ENCODE measurements around the gene WDHD1. TPM values are rescaled to one million over a fixed set of nuclear protein-coding genes. Genes with fewer than 3 reads are reported as not detected.
"Not testable (repeated sequence)": the region's sequence is repeated elsewhere in the genome, so short reads cannot be mapped to it uniquely, and the experiment has no call there.

Gene WDHD1
- polyA plus RNA-seq, 1 donor (not counting 4 experiments of a cell fraction or from before 2014, with no cell fraction given) = 13.0 TPM

GRCh38 chr14:54955143-54955542, 71.8 kb downstream of the WDHD1 start:
- no peaks in the 10 kb centered on the region for H3K9me1 ChIP-seq (ENCODE audit: control insufficient read depth, extremely low read depth, insufficient read depth, low read length)
- peaks cover 0 to 1% of the 10 kb centered on the region in 2 experiments for H3K36me3 ChIP-seq (ENCODE audit: control insufficient read depth in 2 of 2, extremely low read depth in 1 of 2, insufficient read depth in 2 of 2, low read length in 2 of 2)
- H3K27me3 ChIP-seq (ENCODE audit: control insufficient read depth, extremely low read depth, insufficient read depth, low read length) = no peaks in the 10 kb centered on the region
- dilution Hi-C loops (cut with MboI; ENCODE audit: extremely low pct_ligation_motif_present, low sequenced_read_pairs) = no loop called here
- no peaks in the 10 kb centered on the region for H3K79me2 ChIP-seq (ENCODE audit: control insufficient read depth, insufficient read depth, low read length)
- no peak overlapping the region for H3K4me3 ChIP-seq (ENCODE audit: control insufficient read depth in 2 of 3, extremely low read depth in 1 of 3, insufficient read depth in 2 of 3, low read depth in 1 of 3, low read length in 3 of 3)
- H3K27ac ChIP-seq (ENCODE audit: control insufficient read depth, insufficient read depth, low read length) = no peak overlapping the region
- no peaks in the 10 kb centered on the region for H3K4me1 ChIP-seq (ENCODE audit: control insufficient read depth, extremely low read depth, insufficient read depth, low read length)
- H3K9ac ChIP-seq (ENCODE audit: control insufficient read depth, extremely low read depth, insufficient read depth, low read length) = no peak overlapping the region
- FAIRE-seq = no peak
- H4K20me1 ChIP-seq (ENCODE audit: control insufficient read depth, extremely low read depth, insufficient read depth, low read length) = no peaks in the 10 kb centered on the region
- H2AFZ ChIP-seq (ENCODE audit: control insufficient read depth, low read length) = no peak overlapping the region
- TF ChIP-seq CTCF (optimal IDR thresholded peaks at IDR 0.05 in 1 of 3, IDR thresholded peaks at IDR 0.05 in 1 of 3, conservative IDR thresholded peaks at IDR 0.05 in 1 of 3; ENCODE audit: extremely low read depth in 1 of 3, insufficient read depth in 2 of 3, low read length in 3 of 3) (no peak), EZH2 (IDR thresholded peaks at IDR 0.05; ENCODE audit: low read length) (no peak)
- no peak for DNase-seq (ENCODE audit: low read depth, low spot score)
- no peaks in the 10 kb centered on the region for H3K9me3 ChIP-seq (ENCODE audit: control insufficient read depth, low read depth, low read length)
- no peak overlapping the region for H3K4me2 ChIP-seq (ENCODE audit: control insufficient read depth, extremely low read depth, insufficient read depth, low read depth, low read length)

GRCh38 chr14:54953609-54954008, 73.3 kb downstream of the WDHD1 start:
- H4K20me1 ChIP-seq (ENCODE audit: control insufficient read depth, extremely low read depth, insufficient read depth, low read length); H3K9me3 ChIP-seq (ENCODE audit: control insufficient read depth, low read depth, low read length); H3K27me3 ChIP-seq (ENCODE audit: control insufficient read depth, extremely low read depth, insufficient read depth, low read length); H3K79me2 ChIP-seq (ENCODE audit: control insufficient read depth, insufficient read depth, low read length); H3K4me3 ChIP-seq (ENCODE audit: control insufficient read depth in 2 of 3, extremely low read depth in 1 of 3, insufficient read depth in 2 of 3, low read depth in 1 of 3, low read length in 3 of 3); dilution Hi-C loops (cut with MboI; ENCODE audit: extremely low pct_ligation_motif_present, low sequenced_read_pairs); FAIRE-seq; H3K9me1 ChIP-seq (ENCODE audit: control insufficient read depth, extremely low read depth, insufficient read depth, low read length); H3K9ac ChIP-seq (ENCODE audit: control insufficient read depth, extremely low read depth, insufficient read depth, low read length); H3K4me2 ChIP-seq (ENCODE audit: control insufficient read depth, extremely low read depth, insufficient read depth, low read depth, low read length); H3K4me1 ChIP-seq (ENCODE audit: control insufficient read depth, extremely low read depth, insufficient read depth, low read length); H3K27ac ChIP-seq (ENCODE audit: control insufficient read depth, insufficient read depth, low read length); DNase-seq (ENCODE audit: low read depth, low spot score); H2AFZ ChIP-seq (ENCODE audit: control insufficient read depth, low read length); H3K36me3 ChIP-seq (ENCODE audit: control insufficient read depth in 2 of 2, extremely low read depth in 1 of 2, insufficient read depth in 2 of 2, low read length in 2 of 2): not testable (repeated sequence)

- H3K4me1 ChIP-seq (ENCODE audit: control insufficient read depth, extremely low read depth, insufficient read depth, low read length); H3K27me3 ChIP-seq (ENCODE audit: control insufficient read depth, extremely low read depth, insufficient read depth, low read length); H2AFZ ChIP-seq (ENCODE audit: control insufficient read depth, low read length); H3K27ac ChIP-seq (ENCODE audit: control insufficient read depth, insufficient read depth, low read length); FAIRE-seq; H3K9ac ChIP-seq (ENCODE audit: control insufficient read depth, extremely low read depth, insufficient read depth, low read length); dilution Hi-C loops (cut with MboI; ENCODE audit: extremely low pct_ligation_motif_present, low sequenced_read_pairs); DNase-seq (ENCODE audit: low read depth, low spot score); H3K36me3 ChIP-seq (ENCODE audit: control insufficient read depth in 2 of 2, extremely low read depth in 1 of 2, insufficient read depth in 2 of 2, low read length in 2 of 2); H3K9me1 ChIP-seq (ENCODE audit: control insufficient read depth, extremely low read depth, insufficient read depth, low read length); H3K4me3 ChIP-seq (ENCODE audit: control insufficient read depth in 2 of 3, extremely low read depth in 1 of 3, insufficient read depth in 2 of 3, low read depth in 1 of 3, low read length in 3 of 3); H3K79me2 ChIP-seq (ENCODE audit: control insufficient read depth, insufficient read depth, low read length); H4K20me1 ChIP-seq (ENCODE audit: control insufficient read depth, extremely low read depth, insufficient read depth, low read length); H3K4me2 ChIP-seq (ENCODE audit: control insufficient read depth, extremely low read depth, insufficient read depth, low read depth, low read length); H3K9me3 ChIP-seq (ENCODE audit: control insufficient read depth, low read depth, low read length): not testable (repeated sequence)
Measured at GRCh38 chr14:54952803-54953202, 74.1 kb downstream of the WDHD1 start.
